ENCODE data around the gene DUSP9.

DNA sequence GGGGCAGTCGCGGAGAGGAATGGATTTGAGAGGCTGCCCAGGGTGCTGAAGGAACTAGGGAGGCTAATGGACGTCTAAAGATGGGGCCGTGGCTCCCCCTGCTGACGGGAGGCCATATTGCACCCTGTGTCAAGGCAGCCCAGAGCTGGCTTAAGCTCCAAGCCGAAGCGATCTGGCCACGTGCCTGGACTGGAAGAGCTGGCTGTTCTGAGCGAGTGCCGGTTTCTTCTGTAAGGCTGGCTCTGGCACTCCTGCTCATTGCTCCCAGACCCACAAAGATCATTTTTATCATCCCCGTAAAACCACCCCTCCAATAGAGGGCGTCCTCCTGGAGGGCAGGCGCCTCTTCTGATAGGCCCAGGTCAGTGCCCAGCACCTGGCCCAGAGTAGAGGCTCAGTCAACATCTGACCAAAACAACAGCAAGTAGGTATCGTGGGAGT is 21.0 kb downstream of the DUSP9 start:
- TF ChIP-seq, protein P1, sequence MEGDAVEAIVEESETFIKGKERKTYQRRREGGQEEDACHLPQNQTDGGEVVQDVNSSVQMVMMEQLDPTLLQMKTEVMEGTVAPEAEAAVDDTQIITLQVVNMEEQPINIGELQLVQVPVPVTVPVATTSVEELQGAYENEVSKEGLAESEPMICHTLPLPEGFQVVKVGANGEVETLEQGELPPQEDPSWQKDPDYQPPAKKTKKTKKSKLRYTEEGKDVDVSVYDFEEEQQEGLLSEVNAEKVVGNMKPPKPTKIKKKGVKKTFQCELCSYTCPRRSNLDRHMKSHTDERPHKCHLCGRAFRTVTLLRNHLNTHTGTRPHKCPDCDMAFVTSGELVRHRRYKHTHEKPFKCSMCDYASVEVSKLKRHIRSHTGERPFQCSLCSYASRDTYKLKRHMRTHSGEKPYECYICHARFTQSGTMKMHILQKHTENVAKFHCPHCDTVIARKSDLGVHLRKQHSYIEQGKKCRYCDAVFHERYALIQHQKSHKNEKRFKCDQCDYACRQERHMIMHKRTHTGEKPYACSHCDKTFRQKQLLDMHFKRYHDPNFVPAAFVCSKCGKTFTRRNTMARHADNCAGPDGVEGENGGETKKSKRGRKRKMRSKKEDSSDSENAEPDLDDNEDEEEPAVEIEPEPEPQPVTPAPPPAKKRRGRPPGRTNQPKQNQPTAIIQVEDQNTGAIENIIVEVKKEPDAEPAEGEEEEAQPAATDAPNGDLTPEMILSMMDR (IDR thresholded peaks at IDR 0.05): peak; percentile 40 to 84 (median 74)
- TF ChIP-seq POLR2A (IDR thresholded peaks at IDR 0.05): no peak

Measured in prostate gland (tissue), 2 donors.